ENCODE data around the gene TNNT1. TPM values are rescaled to one million over a fixed set of nuclear protein-coding genes. Genes with fewer than 3 reads are reported as not detected.

The TNNT1 gene
- total RNA-seq, 1 experiment from 2014 or later, result 116 TPM

GRCh38 chr19:55146705-55147273, 2.2 kb downstream of the TNNT1 start:
- ChIA-PET POLR2A (interaction anchor here (0.6 kb wide), 2 partner anchors 10 to 185 kb away, joined by 6 read pairs; no protein-coding TSS in a partner anchor), CTCF (interaction anchor here (0.6 to 1.3 kb wide), 10 partner anchors 8 to 486 kb away, joined by 3 to 8 read pairs (median 5); partner anchors contain the start of gene ZNF784)
- no peaks in the 10 kb centered on the region for H3K9me3 ChIP-seq (ENCODE audit: control insufficient read depth, insufficient read depth, low read depth, low read length)
- DNase-seq (ENCODE audit: low read depth, low spot score), result no peak
- TF ChIP-seq REST (IDR thresholded peaks at IDR 0.05; ENCODE audit: insufficient read depth in 1 of 2, low read depth in 2 of 2, low read length in 1 of 2) (no peak), CTCF (IDR thresholded peaks at IDR 0.05) (no peak), SIN3A (IDR thresholded peaks at IDR 0.05; ENCODE audit: borderline replicate concordance, insufficient read depth, low read depth, low read length) (no peak), POLR2AphosphoS5 (IDR thresholded peaks at IDR 0.05; ENCODE audit: low read depth, low read length) (no peak), TCF7L2 (IDR thresholded peaks at IDR 0.05; ENCODE audit: low read depth, low read length) (no peak)
- peak overlapping the region; percentile 47 to 77 for H3K4me3 ChIP-seq (ENCODE audit: low read depth in 2 of 2, low read length in 2 of 2)
- ATAC-seq, result peak; percentile 91
- no peaks in the 10 kb centered on the region for H3K27me3 ChIP-seq (ENCODE audit: control insufficient read depth, insufficient read depth, low read length)
- intact Hi-C loops (cut with micrococcal nuclease; ENCODE audit: unreplicated experiment) (loop anchor here (10.0 kb wide), 1 partner anchor 278 kb away; no protein-coding TSS in a partner anchor), in situ Hi-C loops (cut with HindIII; ENCODE audit: low pct_unique_long_range_greater_than_20kb, low sequenced_read_pairs) (no loop called here)
- no peaks in the 10 kb centered on the region for H3K36me3 ChIP-seq (ENCODE audit: control insufficient read depth, insufficient read depth, low read length)
- no TSS peak for BruUV-seq (replicated peaks)
- H3K4me1 ChIP-seq (ENCODE audit: control insufficient read depth, insufficient read depth, low read length), result peaks cover 17% of the 10 kb centered on the region; the same call in 1 of the 2 replicates
- peak overlapping the region; percentile 55 for H3K27ac ChIP-seq (ENCODE audit: low read length)

GRCh38 chr19:55146078-55146704, 2.8 kb downstream of the TNNT1 start:
- CTCF ChIA-PET, result interaction anchor here (0.6 to 1.3 kb wide), 9 partner anchors 10 to 486 kb away, joined by 3 to 8 read pairs (median 5); partner anchors contain the start of gene ZNF784
- H3K36me3 ChIP-seq (ENCODE audit: control insufficient read depth, insufficient read depth, low read length), result no peaks in the 10 kb centered on the region
- TF ChIP-seq CTCF (IDR thresholded peaks at IDR 0.05), result peak; percentile 99
- 0 out of 2 replicates have a peak, but pooled peaks have one; percentile 24 for TF ChIP-seq SIN3A (IDR thresholded peaks at IDR 0.05; ENCODE audit: borderline replicate concordance, insufficient read depth, low read depth, low read length)
- TF ChIP-seq TCF7L2 (IDR thresholded peaks at IDR 0.05; ENCODE audit: low read depth, low read length), result no peak
- no peak for TF ChIP-seq REST (IDR thresholded peaks at IDR 0.05; ENCODE audit: insufficient read depth in 1 of 2, low read depth in 2 of 2, low read length in 1 of 2)
- no peak; the same call in 1 of the 2 replicates for TF ChIP-seq POLR2AphosphoS5 (IDR thresholded peaks at IDR 0.05; ENCODE audit: low read depth, low read length)
- no peaks in the 10 kb centered on the region for H3K9me3 ChIP-seq (ENCODE audit: control insufficient read depth, insufficient read depth, low read depth, low read length)
- H3K27ac ChIP-seq (ENCODE audit: low read length), result no peak overlapping the region; the same call in 1 of the 2 replicates
- intact Hi-C loops (cut with micrococcal nuclease; ENCODE audit: unreplicated experiment) (loop anchor here (10.0 kb wide), 1 partner anchor 279 kb away; no protein-coding TSS in a partner anchor), in situ Hi-C loops (cut with HindIII; ENCODE audit: low pct_unique_long_range_greater_than_20kb, low sequenced_read_pairs) (no loop called here)
- H3K27me3 ChIP-seq (ENCODE audit: control insufficient read depth, insufficient read depth, low read length), result no peaks in the 10 kb centered on the region
- peak overlapping the region; percentile 47 to 77 for H3K4me3 ChIP-seq (ENCODE audit: low read depth in 2 of 2, low read length in 2 of 2)
- peaks cover 17% of the 10 kb centered on the region; the same call in 1 of the 2 replicates for H3K4me1 ChIP-seq (ENCODE audit: control insufficient read depth, insufficient read depth, low read length)
- no TSS peak for BruUV-seq (replicated peaks)
- ATAC-seq (peak; percentile 84), DNase-seq (ENCODE audit: low read depth, low spot score) (no peak)
- POLR2A ChIA-PET, result no interaction called here
